Measurements from ENCODE around the gene RBM18.

RBM18 gene

DNA sequence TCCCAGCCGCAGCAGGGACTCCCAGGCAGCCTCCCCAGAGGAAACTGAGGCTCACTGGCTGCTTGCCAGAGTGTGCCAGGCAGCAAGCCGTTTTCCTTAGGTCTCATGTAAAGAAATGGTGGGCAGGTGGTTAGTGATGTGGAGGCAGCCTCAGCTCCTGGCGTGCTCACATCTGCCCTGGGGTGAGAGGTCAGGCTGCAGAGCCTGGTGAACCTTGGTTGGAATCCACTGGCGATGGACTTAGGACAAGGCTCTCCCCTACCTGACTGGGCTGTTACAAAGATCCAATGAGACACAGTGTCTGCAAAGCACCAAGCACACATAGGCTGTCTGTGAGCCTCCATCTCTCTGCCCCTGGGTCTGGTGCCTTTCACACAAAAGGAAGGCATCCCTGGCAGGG is 66.8 kb downstream of the RBM18 start:
- Histone ChIP-seq H4K20me1 (ENCODE audit: insufficient read depth, low read length) (no peaks in the 10 kb centered on the region), H3K9me3 (ENCODE audit: low read length) (no peaks in the 10 kb centered on the region), H3K4me2 (ENCODE audit: low read length) (no peak overlapping the region), H3K79me2 (ENCODE audit: insufficient read depth, low read length) (no peaks in the 10 kb centered on the region), H3K4me1 (ENCODE audit: insufficient read depth, low read length, severe bottlenecking) (no peaks in the 10 kb centered on the region), H3K36me3 (ENCODE audit: insufficient read depth, low read length) (no peaks in the 10 kb centered on the region), H3K4me3 (ENCODE audit: low read depth, low read length, poor library complexity, severe bottlenecking) (no peak overlapping the region), H2AFZ (ENCODE audit: low read length) (no peak overlapping the region), H3K27ac (ENCODE audit: low read depth, low read length, poor library complexity, severe bottlenecking) (no peak overlapping the region), H3K9me2 (ENCODE audit: low read depth, low read length) (no peaks in the 10 kb centered on the region), H3F3A (ENCODE audit: insufficient read depth, low read length) (no peaks in the 10 kb centered on the region), H3K27me3 (ENCODE audit: insufficient read depth, low read length) (no peaks in the 10 kb centered on the region), H3K9ac (ENCODE audit: low read length) (no peak overlapping the region)
- TF ChIP-seq, protein P1, sequence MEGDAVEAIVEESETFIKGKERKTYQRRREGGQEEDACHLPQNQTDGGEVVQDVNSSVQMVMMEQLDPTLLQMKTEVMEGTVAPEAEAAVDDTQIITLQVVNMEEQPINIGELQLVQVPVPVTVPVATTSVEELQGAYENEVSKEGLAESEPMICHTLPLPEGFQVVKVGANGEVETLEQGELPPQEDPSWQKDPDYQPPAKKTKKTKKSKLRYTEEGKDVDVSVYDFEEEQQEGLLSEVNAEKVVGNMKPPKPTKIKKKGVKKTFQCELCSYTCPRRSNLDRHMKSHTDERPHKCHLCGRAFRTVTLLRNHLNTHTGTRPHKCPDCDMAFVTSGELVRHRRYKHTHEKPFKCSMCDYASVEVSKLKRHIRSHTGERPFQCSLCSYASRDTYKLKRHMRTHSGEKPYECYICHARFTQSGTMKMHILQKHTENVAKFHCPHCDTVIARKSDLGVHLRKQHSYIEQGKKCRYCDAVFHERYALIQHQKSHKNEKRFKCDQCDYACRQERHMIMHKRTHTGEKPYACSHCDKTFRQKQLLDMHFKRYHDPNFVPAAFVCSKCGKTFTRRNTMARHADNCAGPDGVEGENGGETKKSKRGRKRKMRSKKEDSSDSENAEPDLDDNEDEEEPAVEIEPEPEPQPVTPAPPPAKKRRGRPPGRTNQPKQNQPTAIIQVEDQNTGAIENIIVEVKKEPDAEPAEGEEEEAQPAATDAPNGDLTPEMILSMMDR (IDR thresholded peaks at IDR 0.05; ENCODE audit: low read length) = no peak
- no peak for TF ChIP-seq EZH2 (IDR thresholded peaks at IDR 0.05; ENCODE audit: borderline replicate concordance, low read length)

DNA sequence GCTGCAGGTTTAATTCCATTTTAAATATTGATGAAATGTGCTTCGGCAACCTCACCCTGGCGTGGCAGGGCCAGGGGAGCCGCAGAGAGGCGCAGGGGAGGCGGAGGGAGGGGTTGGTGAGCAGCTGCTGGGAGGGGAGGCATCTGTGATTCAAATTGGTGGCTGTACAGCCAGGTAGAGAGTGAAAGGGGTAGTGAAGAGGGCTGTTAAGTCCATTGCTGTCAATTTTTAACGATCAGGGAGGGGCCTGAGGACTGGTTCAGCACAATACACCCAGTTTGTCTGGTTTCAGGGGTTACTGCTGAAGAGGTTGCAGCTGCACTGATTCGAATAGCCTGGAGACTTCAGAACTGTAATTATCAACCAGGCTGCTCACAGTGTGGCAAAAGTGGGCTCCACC is 67.2 kb downstream of the RBM18 start:
- H3K9me3 ChIP-seq (ENCODE audit: low read length) = no peaks in the 10 kb centered on the region
- no peak overlapping the region for H3K4me2 ChIP-seq (ENCODE audit: low read length)
- no peak overlapping the region for H3K27ac ChIP-seq (ENCODE audit: low read depth, low read length, poor library complexity, severe bottlenecking)
- H4K20me1 ChIP-seq (ENCODE audit: insufficient read depth, low read length) = no peaks in the 10 kb centered on the region
- H3F3A ChIP-seq (ENCODE audit: insufficient read depth, low read length) = no peaks in the 10 kb centered on the region
- no peak overlapping the region for H2AFZ ChIP-seq (ENCODE audit: low read length)
- TF ChIP-seq, protein P1 (IDR thresholded peaks at IDR 0.05; ENCODE audit: low read length) = no peak
- TF ChIP-seq EZH2 (IDR thresholded peaks at IDR 0.05; ENCODE audit: borderline replicate concordance, low read length) = no peak
- no peaks in the 10 kb centered on the region for H3K27me3 ChIP-seq (ENCODE audit: insufficient read depth, low read length)
- no peak overlapping the region for H3K9ac ChIP-seq (ENCODE audit: low read length)
- no peak overlapping the region for H3K4me3 ChIP-seq (ENCODE audit: low read depth, low read length, poor library complexity, severe bottlenecking)
- no peaks in the 10 kb centered on the region for H3K9me2 ChIP-seq (ENCODE audit: low read depth, low read length)
- H3K36me3 ChIP-seq (ENCODE audit: insufficient read depth, low read length) = no peaks in the 10 kb centered on the region
- H3K79me2 ChIP-seq (ENCODE audit: insufficient read depth, low read length) = no peaks in the 10 kb centered on the region
- no peaks in the 10 kb centered on the region for H3K4me1 ChIP-seq (ENCODE audit: insufficient read depth, low read length, severe bottlenecking)

DNA sequence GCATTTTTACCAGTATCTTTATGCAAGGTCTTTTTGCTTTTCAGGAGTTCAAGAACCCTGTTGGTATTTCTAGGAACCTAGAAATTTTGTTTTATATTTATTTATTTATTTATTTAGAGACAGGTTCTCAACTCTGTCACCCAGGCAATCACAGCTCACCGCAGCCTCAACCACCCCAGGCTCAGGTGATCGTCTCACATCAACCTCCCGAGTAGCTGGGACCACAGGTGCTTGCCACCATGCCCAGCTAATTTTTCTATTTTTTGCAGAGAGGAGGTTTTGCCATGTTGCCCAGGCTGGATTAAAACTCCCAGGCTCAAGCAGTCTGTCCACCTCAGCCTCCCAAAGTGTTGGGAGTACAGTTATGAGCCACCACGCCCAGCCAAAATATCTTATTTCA is 68.8 kb downstream of the RBM18 start:
- Histone ChIP-seq H3K4me2 (ENCODE audit: low read length) (no peak overlapping the region), H3K27me3 (ENCODE audit: insufficient read depth, low read length) (no peaks in the 10 kb centered on the region), H3K4me3 (ENCODE audit: low read depth, low read length, poor library complexity, severe bottlenecking) (no peak overlapping the region), H3K9me3 (ENCODE audit: low read length) (no peaks in the 10 kb centered on the region), H3K27ac (ENCODE audit: low read depth, low read length, poor library complexity, severe bottlenecking) (no peak overlapping the region), H3K9ac (ENCODE audit: low read length) (no peak overlapping the region), H2AFZ (ENCODE audit: low read length) (no peak overlapping the region), H3K36me3 (ENCODE audit: insufficient read depth, low read length) (no peaks in the 10 kb centered on the region), H3F3A (ENCODE audit: insufficient read depth, low read length) (no peaks in the 10 kb centered on the region), H3K79me2 (ENCODE audit: insufficient read depth, low read length) (no peaks in the 10 kb centered on the region), H4K20me1 (ENCODE audit: insufficient read depth, low read length) (no peaks in the 10 kb centered on the region), H3K4me1 (ENCODE audit: insufficient read depth, low read length, severe bottlenecking) (no peaks in the 10 kb centered on the region), H3K9me2 (ENCODE audit: low read depth, low read length) (no peaks in the 10 kb centered on the region)
- no peak for TF ChIP-seq EZH2 (IDR thresholded peaks at IDR 0.05; ENCODE audit: borderline replicate concordance, low read length)
- TF ChIP-seq, protein P1 (IDR thresholded peaks at IDR 0.05; ENCODE audit: low read length) = no peak
